Non-pigmented ciliary epithelial cell (primary cell): ENCODE data around the gene UPP2.
A peak's percentile ranks its signal among the peaks of the same experiment; 100 is the strongest.

Experiments used
- DNase-seq: peaks from one replicate; pipeline ENCODE4 v3.0.0-alpha.2; 2010; ENCODE audit warnings: low read depth

UPP2 gene

GRCh38 chr2:158101384-158101926, at the start of gene UPP2:
Gene UPP2, plus strand, starts transcription at chr2:158101876. Its CDS starts 188 bp downstream, at chr2:158102064.
- DNase-seq = no peak

- no peak for DNase-seq
Observed at GRCh38 chr2:158052761-158053160, 48.9 kb upstream of the UPP2 start.

- no peak for DNase-seq
Observed at GRCh38 chr2:158056875-158057274, 44.8 kb upstream of the UPP2 start.

GRCh38 chr2:158060160-158060834, 41.4 kb upstream of the UPP2 start:
- no peak for DNase-seq

GRCh38 chr2:158060835-158061435, 40.7 kb upstream of the UPP2 start:
- DNase-seq = peak; percentile 32

GRCh38 chr2:158061763-158062162, 39.9 kb upstream of the UPP2 start:
- DNase-seq = no peak

GRCh38 chr2:158066046-158066713, 35.5 kb upstream of the UPP2 start:
- no peak for DNase-seq

GRCh38 chr2:158071018-158071417, 30.7 kb upstream of the UPP2 start:
- no peak for DNase-seq

- no peak for DNase-seq
Observed at GRCh38 chr2:158072361-158072760, 29.3 kb upstream of the UPP2 start.

GRCh38 chr2:158079672-158080071, 22.0 kb upstream of the UPP2 start:
- peak; percentile 11 for DNase-seq

GRCh38 chr2:158088093-158088492, 13.6 kb upstream of the UPP2 start:
- DNase-seq = no peak

GRCh38 chr2:158089322-158089721, 12.4 kb upstream of the UPP2 start:
- no peak for DNase-seq

- DNase-seq = no peak
Observed at GRCh38 chr2:158091647-158092046, 10.0 kb upstream of the UPP2 start.

GRCh38 chr2:158094487-158095092, 7.1 kb upstream of the UPP2 start:
- DNase-seq = no peak

- DNase-seq = no peak
Observed at GRCh38 chr2:158095269-158095668, 6.4 kb upstream of the UPP2 start.

GRCh38 chr2:158095912-158096311, 5.8 kb upstream of the UPP2 start:
- no peak for DNase-seq

GRCh38 chr2:158097481-158097880, 4.2 kb upstream of the UPP2 start:
- DNase-seq = no peak

- DNase-seq = no peak
Observed at GRCh38 chr2:158098178-158098577, 3.5 kb upstream of the UPP2 start.

GRCh38 chr2:158099716-158100115, 2.0 kb upstream of the UPP2 start:
- peak; percentile 22 for DNase-seq

GRCh38 chr2:158100411-158100810, 1.3 kb upstream of the UPP2 start:
- no peak for DNase-seq

- DNase-seq = peak; percentile 19
Observed at GRCh38 chr2:158102446-158102845, 770 bp downstream of the UPP2 start.

GRCh38 chr2:158103411-158104012, 1.8 kb downstream of the UPP2 start:
- DNase-seq = no peak
